ENCODE measurements around the gene RNF8.

Gene RNF8

DNA sequence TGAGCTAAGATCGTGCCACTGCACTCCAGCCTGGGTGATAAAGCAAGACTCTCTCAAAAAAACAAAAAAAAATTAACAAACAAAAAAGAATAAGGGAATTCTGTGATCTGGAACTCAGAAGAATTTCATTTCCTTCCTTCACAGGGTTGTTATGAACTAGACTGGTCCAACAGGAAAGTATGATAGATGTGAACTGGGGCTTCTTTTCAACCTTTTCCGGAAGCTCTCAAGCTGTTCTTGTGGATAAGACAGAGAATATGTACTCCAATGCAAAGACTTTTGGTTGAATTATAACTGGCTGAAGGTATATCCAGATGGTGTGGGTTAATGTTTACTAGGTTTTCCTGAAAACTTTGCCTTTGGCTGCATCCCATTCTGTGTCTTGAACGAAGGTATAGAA lies 5.3 kb downstream of the RNF8 start:
- no peak overlapping the region for H4K91ac ChIP-seq (ENCODE audit: low read depth, low read length)
- no peak overlapping the region for H2AFZ ChIP-seq (ENCODE audit: insufficient read depth, low read length, poor library complexity)
- no peak overlapping the region for H3K14ac ChIP-seq (ENCODE audit: low read length)
- no peak overlapping the region for H2BK12ac ChIP-seq (ENCODE audit: low read length)
- no peaks in the 10 kb centered on the region for H3K27me3 ChIP-seq (ENCODE audit: insufficient read depth, low read length)
- H4K12ac ChIP-seq (ENCODE audit: low read depth, low read length), result no peak overlapping the region
- no CpG with 5 or more reads among the region's 3 CpGs for WGBS (ENCODE audit: extremely low coverage, insufficient coverage, insufficient read length)
- H3K9me3 ChIP-seq (ENCODE audit: insufficient read depth, low read depth, low read length), result no peaks in the 10 kb centered on the region
- H3K18ac ChIP-seq (ENCODE audit: low read length), result no peak overlapping the region
- no peak overlapping the region for H3K27ac ChIP-seq (ENCODE audit: low read depth, low read length)
- H3K79me2 ChIP-seq (ENCODE audit: control insufficient read depth, insufficient read depth, low read length, poor library complexity), result peaks cover 5% of the 10 kb centered on the region
- no peak overlapping the region for H3K4me2 ChIP-seq (ENCODE audit: low read length)
- DNase-seq, result no peak
- H3K4ac ChIP-seq (ENCODE audit: low read depth, low read length), result no peak overlapping the region
- H4K8ac ChIP-seq (ENCODE audit: low read depth, low read length), result no peak overlapping the region
- H2BK120ac ChIP-seq (ENCODE audit: insufficient read depth, low read length, poor library complexity), result no peak overlapping the region
- no peak overlapping the region for H2BK5ac ChIP-seq (ENCODE audit: low read depth, low read length, poor library complexity)
- no peak overlapping the region for H3K23ac ChIP-seq (ENCODE audit: low read length)
- peaks cover 0 to 4% of the 10 kb centered on the region in 2 experiments for H3K36me3 ChIP-seq (ENCODE audit: control insufficient read depth in 1 of 2, insufficient read depth in 2 of 2, low read length in 2 of 2)
- peaks cover 4% of the 10 kb centered on the region for H3K79me1 ChIP-seq (ENCODE audit: low read length)
- no peak overlapping the region for H2AK5ac ChIP-seq (ENCODE audit: low read length)
- H3K4me3 ChIP-seq (ENCODE audit: low read depth, low read length), result no peak overlapping the region
- H3K9ac ChIP-seq (ENCODE audit: low read length), result no peak overlapping the region
- H3K4me1 ChIP-seq (ENCODE audit: control insufficient read depth in 1 of 2, insufficient read depth in 2 of 2, low read length in 2 of 2), result peaks cover 3 to 4% of the 10 kb centered on the region in 2 experiments

DNA sequence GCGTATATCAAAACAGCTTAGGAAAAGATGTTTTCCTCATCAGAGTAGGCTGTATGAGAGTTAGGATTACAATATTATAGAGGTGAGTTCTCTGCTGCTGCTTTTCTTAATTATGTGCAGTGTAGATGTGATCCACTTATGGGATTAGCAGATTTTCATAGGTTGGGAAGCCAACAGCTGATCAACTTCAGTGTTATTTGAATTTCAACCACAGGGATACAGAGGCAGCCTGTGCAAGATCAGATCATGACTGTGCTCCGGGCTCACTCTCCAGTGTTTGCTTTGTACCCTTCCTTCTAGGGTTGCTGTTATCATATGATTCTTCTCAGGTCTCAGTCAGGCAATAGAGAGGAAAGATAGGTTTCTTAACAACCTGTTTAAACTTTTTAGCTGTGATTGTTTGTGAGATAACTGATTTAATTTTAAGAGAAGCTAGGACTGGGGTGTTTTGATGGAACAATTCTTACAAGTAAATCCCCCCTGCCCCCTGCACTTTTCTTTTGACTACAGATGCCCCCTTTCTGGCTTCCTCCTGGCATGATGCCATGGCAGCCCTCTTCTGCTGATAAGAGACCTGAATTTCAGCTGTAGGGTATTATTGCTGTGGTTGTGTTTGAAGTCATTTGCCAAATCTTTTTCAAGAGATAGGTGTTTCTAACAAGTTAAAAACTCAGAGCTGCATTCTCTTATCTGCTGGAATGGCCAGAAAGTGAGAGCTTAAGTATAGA lies 8.5 kb downstream of the RNF8 start:
- Histone ChIP-seq H3K4ac (ENCODE audit: low read depth, low read length) (no peak overlapping the region), H2BK5ac (ENCODE audit: low read depth, low read length, poor library complexity) (no peak overlapping the region), H2AFZ (ENCODE audit: insufficient read depth, low read length, poor library complexity) (no peak overlapping the region), H3K27ac (ENCODE audit: low read depth, low read length) (no peak overlapping the region), H2BK120ac (ENCODE audit: insufficient read depth, low read length, poor library complexity) (no peak overlapping the region), H4K12ac (ENCODE audit: low read depth, low read length) (no peak overlapping the region), H3K36me3 (ENCODE audit: control insufficient read depth in 1 of 2, insufficient read depth in 2 of 2, low read length in 2 of 2) (peaks cover 0 to 4% of the 10 kb centered on the region in 2 experiments), H2AK5ac (ENCODE audit: low read length) (no peak overlapping the region), H3K14ac (ENCODE audit: low read length) (no peak overlapping the region), H3K79me1 (ENCODE audit: low read length) (no peaks in the 10 kb centered on the region), H3K23ac (ENCODE audit: low read length) (no peak overlapping the region), H3K18ac (ENCODE audit: low read length) (no peak overlapping the region), H3K4me2 (ENCODE audit: low read length) (no peak overlapping the region), H3K9me3 (ENCODE audit: insufficient read depth, low read depth, low read length) (no peaks in the 10 kb centered on the region), H3K27me3 (ENCODE audit: insufficient read depth, low read length) (no peaks in the 10 kb centered on the region), H3K4me1 (ENCODE audit: control insufficient read depth in 1 of 2, insufficient read depth in 2 of 2, low read length in 2 of 2) (no peaks in the 10 kb centered on the region), H2BK12ac (ENCODE audit: low read length) (no peak overlapping the region), H3K4me3 (ENCODE audit: low read depth, low read length) (no peak overlapping the region), H3K9ac (ENCODE audit: low read length) (no peak overlapping the region), H3K79me2 (ENCODE audit: control insufficient read depth, insufficient read depth, low read length, poor library complexity) (no peaks in the 10 kb centered on the region), H4K8ac (ENCODE audit: low read depth, low read length) (no peak overlapping the region), H4K91ac (ENCODE audit: low read depth, low read length) (no peak overlapping the region)
- DNase-seq, result no peak
- no CpG with 5 or more reads among the region's 2 CpGs for WGBS (ENCODE audit: extremely low coverage, insufficient coverage, insufficient read length)

DNA sequence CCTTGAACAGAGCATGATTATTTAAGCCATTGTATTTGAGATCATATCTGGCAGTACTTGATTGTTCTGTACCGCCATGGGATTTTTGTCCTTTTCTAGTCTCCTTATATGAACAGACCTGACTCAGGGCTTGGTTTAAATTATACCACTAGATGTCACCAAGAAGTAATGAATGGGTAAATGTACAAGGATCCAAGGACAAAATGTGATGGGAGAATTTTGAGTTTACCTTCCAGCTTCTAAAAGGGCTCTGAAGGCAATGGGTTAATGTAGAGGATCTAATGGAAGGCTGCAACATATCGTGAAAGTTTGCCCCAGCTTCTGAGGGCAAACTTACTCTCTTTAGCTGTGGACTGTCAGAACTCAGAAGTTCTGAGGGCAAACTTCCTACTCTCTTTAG lies 12.0 kb downstream of the RNF8 start:
- H3K4me1 ChIP-seq (ENCODE audit: control insufficient read depth in 1 of 2, insufficient read depth in 2 of 2, low read length in 2 of 2), result no peaks in the 10 kb centered on the region
- H3K4me3 ChIP-seq (ENCODE audit: low read depth, low read length), result no peak overlapping the region
- WGBS (ENCODE audit: extremely low coverage, insufficient coverage, insufficient read length), result no CpG with 5 or more reads among the region's 2 CpGs
- H3K18ac ChIP-seq (ENCODE audit: low read length), result no peak overlapping the region
- H3K79me2 ChIP-seq (ENCODE audit: control insufficient read depth, insufficient read depth, low read length, poor library complexity), result no peaks in the 10 kb centered on the region
- H2AK5ac ChIP-seq (ENCODE audit: low read length), result no peak overlapping the region
- H3K9ac ChIP-seq (ENCODE audit: low read length), result no peak overlapping the region
- no peak overlapping the region for H2BK12ac ChIP-seq (ENCODE audit: low read length)
- H3K23ac ChIP-seq (ENCODE audit: low read length), result no peak overlapping the region
- no peak overlapping the region for H3K4ac ChIP-seq (ENCODE audit: low read depth, low read length)
- no peak overlapping the region for H2BK5ac ChIP-seq (ENCODE audit: low read depth, low read length, poor library complexity)
- H3K4me2 ChIP-seq (ENCODE audit: low read length), result no peak overlapping the region
- no peak overlapping the region for H4K8ac ChIP-seq (ENCODE audit: low read depth, low read length)
- no peak for DNase-seq
- H2BK120ac ChIP-seq (ENCODE audit: insufficient read depth, low read length, poor library complexity), result no peak overlapping the region
- H3K9me3 ChIP-seq (ENCODE audit: insufficient read depth, low read depth, low read length), result no peaks in the 10 kb centered on the region
- H3K79me1 ChIP-seq (ENCODE audit: low read length), result no peaks in the 10 kb centered on the region
- no peak overlapping the region for H2AFZ ChIP-seq (ENCODE audit: insufficient read depth, low read length, poor library complexity)
- no peak overlapping the region for H4K91ac ChIP-seq (ENCODE audit: low read depth, low read length)
- H3K14ac ChIP-seq (ENCODE audit: low read length), result no peak overlapping the region
- H4K12ac ChIP-seq (ENCODE audit: low read depth, low read length), result no peak overlapping the region
- no peaks in the 10 kb centered on the region for H3K27me3 ChIP-seq (ENCODE audit: insufficient read depth, low read length)
- no peak overlapping the region for H3K27ac ChIP-seq (ENCODE audit: low read depth, low read length)
- peaks cover 3 to 15% of the 10 kb centered on the region in 2 experiments for H3K36me3 ChIP-seq (ENCODE audit: control insufficient read depth in 1 of 2, insufficient read depth in 2 of 2, low read length in 2 of 2)

DNA sequence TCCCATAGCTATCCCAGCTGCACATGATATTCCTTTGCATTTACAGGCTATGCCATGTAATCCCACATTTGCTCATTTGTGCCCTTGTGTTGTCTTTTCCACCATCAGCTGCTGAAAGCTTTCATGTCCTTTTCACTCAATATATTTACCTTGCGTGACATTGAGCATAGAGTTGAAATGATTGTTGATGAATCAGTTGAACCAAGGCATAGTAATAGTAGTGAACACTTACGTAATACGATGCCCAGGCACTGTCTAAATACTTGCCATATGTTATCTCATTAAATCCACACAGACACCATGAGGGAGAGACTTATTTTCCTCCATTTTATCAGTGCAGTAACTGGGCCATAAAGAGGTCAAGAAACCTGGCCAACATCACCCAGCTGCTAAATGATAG lies 13.1 kb downstream of the RNF8 start:
- H3K4me2 ChIP-seq (ENCODE audit: low read length), result no peak overlapping the region
- no peaks in the 10 kb centered on the region for H3K79me1 ChIP-seq (ENCODE audit: low read length)
- no peak for DNase-seq
- H3K4me3 ChIP-seq (ENCODE audit: low read depth, low read length), result no peak overlapping the region
- H3K4ac ChIP-seq (ENCODE audit: low read depth, low read length), result no peak overlapping the region
- no peaks in the 10 kb centered on the region for H3K79me2 ChIP-seq (ENCODE audit: control insufficient read depth, insufficient read depth, low read length, poor library complexity)
- no peaks in the 10 kb centered on the region for H3K9me3 ChIP-seq (ENCODE audit: insufficient read depth, low read depth, low read length)
- H2AK5ac ChIP-seq (ENCODE audit: low read length), result no peak overlapping the region
- H3K18ac ChIP-seq (ENCODE audit: low read length), result no peak overlapping the region
- H3K23ac ChIP-seq (ENCODE audit: low read length), result no peak overlapping the region
- H2BK12ac ChIP-seq (ENCODE audit: low read length), result no peak overlapping the region
- H4K8ac ChIP-seq (ENCODE audit: low read depth, low read length), result no peak overlapping the region
- H4K91ac ChIP-seq (ENCODE audit: low read depth, low read length), result no peak overlapping the region
- no peak overlapping the region for H3K14ac ChIP-seq (ENCODE audit: low read length)
- H3K36me3 ChIP-seq (ENCODE audit: control insufficient read depth in 1 of 2, insufficient read depth in 2 of 2, low read length in 2 of 2), result peaks cover 3 to 11% of the 10 kb centered on the region in 2 experiments
- H3K9ac ChIP-seq (ENCODE audit: low read length), result no peak overlapping the region
- whole genome bisulfite sequencing (ENCODE audit: extremely low coverage, insufficient coverage, insufficient read length), result no CpG with 5 or more reads among the region's 3 CpGs
- H3K27ac ChIP-seq (ENCODE audit: low read depth, low read length), result no peak overlapping the region
- no peaks in the 10 kb centered on the region for H3K4me1 ChIP-seq (ENCODE audit: control insufficient read depth in 1 of 2, insufficient read depth in 2 of 2, low read length in 2 of 2)
- H2AFZ ChIP-seq (ENCODE audit: insufficient read depth, low read length, poor library complexity), result no peak overlapping the region
- no peak overlapping the region for H2BK120ac ChIP-seq (ENCODE audit: insufficient read depth, low read length, poor library complexity)
- no peak overlapping the region for H4K12ac ChIP-seq (ENCODE audit: low read depth, low read length)
- H3K27me3 ChIP-seq (ENCODE audit: insufficient read depth, low read length), result no peaks in the 10 kb centered on the region
- no peak overlapping the region for H2BK5ac ChIP-seq (ENCODE audit: low read depth, low read length, poor library complexity)
